Skeletal muscle satellite cell (primary cell): Measurements from ENCODE around the gene NAT9.

Experiments
- H3K27me3 ChIP-seq: 2 replicates; pipeline ENCODE4 v1.7.0; 2013; ENCODE audit warnings: low read length; ENCODE audit not compliant: control insufficient read depth, insufficient read depth
- H3K36me3 ChIP-seq: 2 replicates; pipeline ENCODE4 v1.7.0; 2013; ENCODE audit warnings: mild to moderate bottlenecking, control low read depth, low read length; ENCODE audit not compliant: insufficient read depth
- H3K4me1 ChIP-seq: 2 replicates; pipeline ENCODE4 v1.7.0; 2013; ENCODE audit warnings: low read length; ENCODE audit not compliant: control insufficient read depth, insufficient read depth
- H3K4me2 ChIP-seq: 2 replicates; pipeline ENCODE4 v1.7.0; 2013; ENCODE audit warnings: mild to moderate bottlenecking, low read length
- H3K4me3 ChIP-seq: 2 replicates; pipeline ENCODE4 v1.7.0; 2013; ENCODE audit warnings: low read length
- H3K9ac ChIP-seq: 2 replicates; pipeline ENCODE4 v1.7.0; 2013; ENCODE audit warnings: mild to moderate bottlenecking, low read depth, low read length, moderate library complexity
- H3K9me3 ChIP-seq: replicated peaks from 2 replicates; pipeline ENCODE4 v1.7.0; 2013; ENCODE audit warnings: mild to moderate bottlenecking, control low read depth, low read length

Gene NAT9

GRCh38 chr17:74757931-74758847 is 18.0 kb downstream of the NAT9 start:
- Histone ChIP-seq H3K9me3 (no peaks in the 10 kb centered on the region), H3K4me2 (peak overlapping the region; percentile 83), H3K36me3 (peaks cover 1% of the 10 kb centered on the region), H3K4me3 (peak overlapping the region; percentile 56), H3K27me3 (no peaks in the 10 kb centered on the region), H3K9ac (peak overlapping the region; percentile 49), H3K4me1 (peaks cover 55% of the 10 kb centered on the region)

- Histone ChIP-seq H3K36me3 (peaks cover 5% of the 10 kb centered on the region), H3K4me3 (peak overlapping the region; percentile 56), H3K9me3 (no peaks in the 10 kb centered on the region), H3K9ac (peak overlapping the region; percentile 49), H3K4me1 (peaks cover 62% of the 10 kb centered on the region), H3K4me2 (peak overlapping the region; percentile 83), H3K27me3 (no peaks in the 10 kb centered on the region)
These were observed 18.6 kb downstream of the NAT9 start for GRCh38 chr17:74757502-74757901.

GRCh38 chr17:74756891-74757290 is 19.3 kb downstream of the NAT9 start:
- H3K4me3 ChIP-seq: no peak overlapping the region
- peaks cover 68% of the 10 kb centered on the region for H3K4me1 ChIP-seq
- H3K9me3 ChIP-seq: no peaks in the 10 kb centered on the region
- no peak overlapping the region for H3K4me2 ChIP-seq
- peaks cover 7% of the 10 kb centered on the region for H3K36me3 ChIP-seq
- H3K9ac ChIP-seq: no peak overlapping the region
- H3K27me3 ChIP-seq: no peaks in the 10 kb centered on the region

- H3K4me2 ChIP-seq: no peak overlapping the region
- no peaks in the 10 kb centered on the region for H3K27me3 ChIP-seq
- no peak overlapping the region for H3K4me3 ChIP-seq
- H3K4me1 ChIP-seq: peaks cover 73% of the 10 kb centered on the region
- no peak overlapping the region for H3K9ac ChIP-seq
- H3K36me3 ChIP-seq: peaks cover 7% of the 10 kb centered on the region
- no peaks in the 10 kb centered on the region for H3K9me3 ChIP-seq
These were observed 20.6 kb downstream of the NAT9 start for GRCh38 chr17:74755533-74755932.

GRCh38 chr17:74754832-74755231 is 21.3 kb downstream of the NAT9 start:
- no peaks in the 10 kb centered on the region for H3K9me3 ChIP-seq
- H3K4me1 ChIP-seq: peaks cover 73% of the 10 kb centered on the region
- no peaks in the 10 kb centered on the region for H3K27me3 ChIP-seq
- no peak overlapping the region for H3K4me2 ChIP-seq
- no peak overlapping the region for H3K9ac ChIP-seq
- peaks cover 7% of the 10 kb centered on the region for H3K36me3 ChIP-seq
- no peak overlapping the region for H3K4me3 ChIP-seq

- peaks cover 7% of the 10 kb centered on the region for H3K36me3 ChIP-seq
- H3K9me3 ChIP-seq: no peaks in the 10 kb centered on the region
- H3K4me2 ChIP-seq: no peak overlapping the region
- no peak overlapping the region for H3K9ac ChIP-seq
- peaks cover 54% of the 10 kb centered on the region for H3K4me1 ChIP-seq
- H3K27me3 ChIP-seq: no peaks in the 10 kb centered on the region
- no peak overlapping the region for H3K4me3 ChIP-seq
These were observed 23.2 kb downstream of the NAT9 start for GRCh38 chr17:74752822-74753401.

- Histone ChIP-seq H3K27me3 (no peaks in the 10 kb centered on the region), H3K4me3 (no peak overlapping the region), H3K9me3 (no peaks in the 10 kb centered on the region), H3K9ac (peak overlapping the region; percentile 82), H3K4me1 (peaks cover 49% of the 10 kb centered on the region), H3K36me3 (peaks cover 7% of the 10 kb centered on the region), H3K4me2 (peak overlapping the region; percentile 98)
These were observed 23.7 kb downstream of the NAT9 start for GRCh38 chr17:74752415-74752814.

- Histone ChIP-seq H3K4me3 (peak overlapping the region; percentile 82), H3K9ac (peak overlapping the region; percentile 82), H3K36me3 (peaks cover 7% of the 10 kb centered on the region), H3K4me2 (peak overlapping the region; percentile 98), H3K27me3 (no peaks in the 10 kb centered on the region), H3K9me3 (no peaks in the 10 kb centered on the region), H3K4me1 (peaks cover 40% of the 10 kb centered on the region)
These were observed 25.6 kb downstream of the NAT9 start for GRCh38 chr17:74750327-74751069.

GRCh38 chr17:74750039-74750326 is 26.2 kb downstream of the NAT9 start:
- Histone ChIP-seq H3K4me3 (peak overlapping the region; percentile 82), H3K27me3 (no peaks in the 10 kb centered on the region), H3K9me3 (no peaks in the 10 kb centered on the region), H3K36me3 (peaks cover 7% of the 10 kb centered on the region), H3K4me1 (peaks cover 37% of the 10 kb centered on the region), H3K9ac (peak overlapping the region; percentile 82), H3K4me2 (peak overlapping the region; percentile 98)

GRCh38 chr17:74749279-74750038 is 26.7 kb downstream of the NAT9 start:
- Histone ChIP-seq H3K4me2 (peak overlapping the region; percentile 98), H3K36me3 (peaks cover 7% of the 10 kb centered on the region), H3K4me3 (peak overlapping the region; percentile 82), H3K4me1 (peaks cover 37% of the 10 kb centered on the region), H3K9me3 (no peaks in the 10 kb centered on the region), H3K27me3 (no peaks in the 10 kb centered on the region), H3K9ac (peak overlapping the region; percentile 82)
